Middle frontal gyrus (tissue), 1 donor: ENCODE measurements around the gene SSR3.

ENCODE experiments used
- DNase-seq: peaks from one replicate; pipeline ENCODE4 v3.0.0-alpha.2; 2015; ENCODE audit warnings: low spot score; ENCODE audit errors: extremely low spot score

SSR3 gene

DNA sequence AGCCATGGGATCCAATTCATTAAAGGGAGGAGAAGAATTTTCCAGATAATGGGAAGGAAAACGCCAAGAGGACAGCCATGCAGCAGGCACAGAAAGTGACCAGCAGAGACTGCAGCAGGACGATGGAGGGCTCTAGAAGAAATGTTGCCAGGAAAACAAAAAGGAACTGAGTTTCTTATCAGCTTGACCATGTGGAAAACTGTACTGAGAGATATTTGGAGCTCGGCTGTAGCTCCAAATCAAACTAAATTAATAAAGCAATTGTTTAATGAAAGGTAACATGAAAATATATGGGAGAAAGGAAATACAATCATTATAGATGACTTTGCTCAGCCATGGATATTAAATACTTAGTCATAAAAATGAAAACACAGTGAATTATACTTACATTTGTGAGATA is 63.7 kb downstream of the SSR3 start:
- DNase-seq, result no peak
